Left ventricle myocardium inferior (tissue), 1 donor: ENCODE data around the gene PDZD2. TPM values are rescaled to one million over a fixed set of nuclear protein-coding genes. Genes with fewer than 3 reads are reported as not detected.

Experiments used
- DNase-seq: peaks from one replicate; pipeline ENCODE4 v3.0.0-alpha.2; 2020
- H3K27ac ChIP-seq: fragments of 200-600 bp; replicated peaks from 2 replicates; pipeline ENCODE4 v1.8.0; 2021
- H3K27me3 ChIP-seq: fragments of 200-600 bp; 2 replicates; pipeline ENCODE4 v1.8.0; 2021; ENCODE audit warnings: low read depth
- H3K36me3 ChIP-seq: fragments of 200-600 bp; 2 replicates; pipeline ENCODE4 v1.8.0; 2021
- H3K4me1 ChIP-seq: fragments of 200-600 bp; 2 replicates; pipeline ENCODE4 v1.8.0; 2021
- H3K4me3 ChIP-seq: fragments of 200-600 bp; 2 replicates; pipeline ENCODE4 v1.8.0; 2021; ENCODE audit warnings: mild to moderate bottlenecking, moderate library complexity
- H3K9me3 ChIP-seq: fragments of 200-600 bp; replicated peaks from 2 replicates; pipeline ENCODE4 v1.8.0; 2021
- intact Hi-C: fragments of 100-400 bp; cut with micrococcal nuclease; formaldehyde crosslinking; loops from one replicate; pipeline ENCODE4 v1.11.0; 2022
- total RNA-seq: library from RNA; stranded (reverse); fragmentation: NEBNext Ultra II Directional; extraction: Animal tissue kit (Norgen Biotek cat#: 25700); gene quantifications from one replicate; pipeline ENCODE4 v1.2.1, GENCODE V29; 2021
- TF ChIP-seq, protein P1 (sequence below): fragments of 200-600 bp; IDR thresholded peaks from 2 replicates; pipeline ENCODE4 v1.8.0; 2021; ENCODE audit warnings: antibody characterized with exemption, mild to moderate bottlenecking, borderline replicate concordance
- donor health status: DM: no; HTN: yes; CAD: no; lungs with severe emphysema.

PDZD2 gene
- total RNA-seq, 1 donor from 2014 or later, result 120 TPM

DNA sequence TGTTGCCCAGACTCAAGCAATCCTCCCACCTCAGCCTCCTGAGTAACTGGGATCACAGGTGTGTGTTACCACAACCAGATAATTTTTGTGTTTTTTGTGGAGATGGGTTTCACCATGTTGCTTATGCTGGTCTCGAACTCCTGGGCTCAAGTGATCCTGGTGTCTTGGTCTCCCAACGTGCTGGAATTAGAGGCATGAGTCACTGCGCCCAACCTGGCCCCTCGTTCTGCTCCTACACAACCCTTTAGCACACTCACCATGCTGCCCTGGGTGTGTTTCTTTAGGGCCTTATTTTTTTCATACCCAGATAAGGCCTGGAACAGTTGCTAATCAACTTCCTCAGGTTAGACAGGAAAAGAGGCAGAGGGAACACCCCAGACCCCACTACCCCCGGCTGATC, 2.6 kb downstream of the PDZD2 start:
- intact Hi-C loops, result no loop called here
- peaks cover 96% of the 10 kb centered on the region for H3K4me1 ChIP-seq

DNA sequence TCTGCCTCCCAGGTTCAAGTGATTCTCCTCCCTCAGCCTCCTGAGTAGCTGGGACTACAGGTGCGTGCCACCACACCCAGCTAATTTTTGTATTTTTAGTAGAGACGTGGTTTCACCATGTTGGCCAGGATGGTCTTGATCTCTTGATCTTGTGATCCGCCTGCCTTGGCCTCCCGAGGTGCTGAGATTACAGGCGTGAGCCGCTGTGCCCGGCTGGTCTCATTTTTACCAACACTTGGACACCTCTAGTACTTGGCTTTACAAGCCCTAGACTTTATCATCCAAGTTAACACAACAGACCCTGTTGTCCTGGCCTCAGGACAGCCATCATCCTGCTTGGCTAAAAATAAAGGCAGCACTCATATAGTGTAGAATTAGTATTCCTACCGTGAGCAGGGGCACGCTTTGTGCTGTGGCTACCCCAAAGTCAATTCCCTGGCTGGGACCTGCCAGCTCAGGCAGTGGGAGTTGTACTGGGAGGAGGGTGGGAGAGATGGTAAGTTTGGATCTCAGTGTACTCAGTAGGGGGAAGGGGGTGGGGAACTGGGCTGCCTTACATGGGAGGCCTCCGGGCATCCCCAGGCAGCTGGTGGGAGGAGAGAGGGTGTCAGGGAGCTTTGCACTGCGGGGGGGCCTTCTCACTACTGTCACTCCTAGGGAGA, 6.6 kb downstream of the PDZD2 start:
- peak overlapping the region; percentile 91 for H3K27ac ChIP-seq
- H3K9me3 ChIP-seq, result no peaks in the 10 kb centered on the region
- DNase-seq, result peak; percentile 45
- peak overlapping the region; percentile 11 for H3K4me3 ChIP-seq
- intact Hi-C loops, result no loop called here
- H3K4me1 ChIP-seq, result peaks cover 90% of the 10 kb centered on the region
- H3K36me3 ChIP-seq, result peaks cover 5% of the 10 kb centered on the region
- TF ChIP-seq, protein P1, sequence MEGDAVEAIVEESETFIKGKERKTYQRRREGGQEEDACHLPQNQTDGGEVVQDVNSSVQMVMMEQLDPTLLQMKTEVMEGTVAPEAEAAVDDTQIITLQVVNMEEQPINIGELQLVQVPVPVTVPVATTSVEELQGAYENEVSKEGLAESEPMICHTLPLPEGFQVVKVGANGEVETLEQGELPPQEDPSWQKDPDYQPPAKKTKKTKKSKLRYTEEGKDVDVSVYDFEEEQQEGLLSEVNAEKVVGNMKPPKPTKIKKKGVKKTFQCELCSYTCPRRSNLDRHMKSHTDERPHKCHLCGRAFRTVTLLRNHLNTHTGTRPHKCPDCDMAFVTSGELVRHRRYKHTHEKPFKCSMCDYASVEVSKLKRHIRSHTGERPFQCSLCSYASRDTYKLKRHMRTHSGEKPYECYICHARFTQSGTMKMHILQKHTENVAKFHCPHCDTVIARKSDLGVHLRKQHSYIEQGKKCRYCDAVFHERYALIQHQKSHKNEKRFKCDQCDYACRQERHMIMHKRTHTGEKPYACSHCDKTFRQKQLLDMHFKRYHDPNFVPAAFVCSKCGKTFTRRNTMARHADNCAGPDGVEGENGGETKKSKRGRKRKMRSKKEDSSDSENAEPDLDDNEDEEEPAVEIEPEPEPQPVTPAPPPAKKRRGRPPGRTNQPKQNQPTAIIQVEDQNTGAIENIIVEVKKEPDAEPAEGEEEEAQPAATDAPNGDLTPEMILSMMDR, result no peak
- no peaks in the 10 kb centered on the region for H3K27me3 ChIP-seq

More for the DNA sequence above, 2.6 kb downstream of the PDZD2 start:
- TF ChIP-seq, protein P1, result no peak
- Histone ChIP-seq H3K36me3 (no peaks in the 10 kb centered on the region), H3K9me3 (no peaks in the 10 kb centered on the region), H3K27ac (peak overlapping the region; percentile 91), H3K4me3 (peak overlapping the region; percentile 88), H3K27me3 (no peaks in the 10 kb centered on the region)
- DNase-seq, result no peak

DNA sequence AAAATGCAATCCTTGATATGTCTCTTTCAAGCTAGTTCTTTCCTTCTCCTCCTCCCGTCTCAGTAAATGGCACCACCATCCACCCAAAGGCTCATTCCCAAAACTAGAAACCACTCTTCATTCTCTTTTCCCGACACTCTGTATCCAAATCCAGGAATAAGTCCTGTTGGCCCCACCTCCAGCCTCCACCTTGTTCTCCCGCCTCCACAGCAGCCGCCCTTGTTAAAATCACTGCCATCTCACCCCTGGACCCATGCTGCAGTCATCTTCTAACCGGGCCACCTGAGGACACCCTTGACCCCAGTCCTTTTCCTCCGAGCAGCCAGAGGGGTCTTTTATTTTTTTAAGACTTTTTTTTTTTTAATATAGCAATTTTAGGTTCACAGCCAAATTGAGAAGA, 9.4 kb downstream of the PDZD2 start:
- no peaks in the 10 kb centered on the region for H3K9me3 ChIP-seq
- H3K36me3 ChIP-seq, result peaks cover 5% of the 10 kb centered on the region
- no peak overlapping the region for H3K4me3 ChIP-seq
- DNase-seq, result no peak
- TF ChIP-seq, protein P1, result no peak
- H3K27me3 ChIP-seq, result no peaks in the 10 kb centered on the region
- intact Hi-C loops, result no loop called here
- peak overlapping the region; percentile 35 for H3K27ac ChIP-seq
- peaks cover 79% of the 10 kb centered on the region for H3K4me1 ChIP-seq

DNA sequence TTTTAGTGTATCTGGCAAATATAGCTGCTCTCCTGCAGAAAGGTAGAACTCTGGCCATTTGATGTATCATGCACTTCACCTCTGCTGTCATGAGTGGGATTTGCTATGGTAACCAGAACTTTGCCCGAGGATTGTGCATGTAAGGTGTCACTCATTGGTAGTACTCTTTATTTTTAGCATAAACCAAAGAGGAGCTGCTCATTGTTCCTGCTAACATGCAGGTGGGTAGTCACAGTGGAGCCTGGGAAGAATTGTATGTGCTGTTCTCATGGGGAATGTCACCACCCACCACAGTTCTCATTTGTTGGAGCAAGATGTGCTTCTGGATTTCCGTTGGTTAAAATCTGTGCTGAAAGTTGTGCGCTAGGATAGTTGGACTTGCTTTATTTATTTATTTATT, 12.3 kb downstream of the PDZD2 start:
- peaks cover 74% of the 10 kb centered on the region for H3K4me1 ChIP-seq
- peak overlapping the region; percentile 14 for H3K27ac ChIP-seq
- H3K9me3 ChIP-seq, result no peaks in the 10 kb centered on the region
- H3K27me3 ChIP-seq, result no peaks in the 10 kb centered on the region
- peaks cover 5% of the 10 kb centered on the region for H3K36me3 ChIP-seq
- intact Hi-C loops, result no loop called here
- DNase-seq, result no peak
- TF ChIP-seq, protein P1, result no peak
- H3K4me3 ChIP-seq, result no peak overlapping the region

DNA sequence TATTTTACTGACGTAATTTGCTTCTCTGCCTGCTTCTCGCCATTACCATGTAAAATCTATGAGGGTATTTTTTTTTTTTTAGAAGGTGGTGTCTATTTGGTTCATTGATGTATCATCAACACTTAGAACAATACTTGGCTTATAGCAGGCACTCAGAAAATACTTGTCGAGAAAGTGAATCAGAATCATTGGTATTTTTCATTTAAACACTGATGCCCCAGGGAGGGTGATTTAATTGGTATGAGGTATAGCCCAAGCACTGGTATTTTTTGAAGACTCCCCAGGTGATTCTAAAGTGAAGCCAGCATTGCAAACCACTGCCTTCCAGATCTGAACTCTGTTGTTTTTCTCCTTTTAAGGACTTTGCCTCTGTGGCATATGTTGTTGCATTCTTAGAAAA, 16.6 kb downstream of the PDZD2 start:
- Histone ChIP-seq H3K27me3 (no peaks in the 10 kb centered on the region), H3K4me3 (no peak overlapping the region), H3K27ac (no peak overlapping the region), H3K4me1 (peaks cover 66% of the 10 kb centered on the region), H3K36me3 (no peaks in the 10 kb centered on the region), H3K9me3 (no peaks in the 10 kb centered on the region)
- intact Hi-C loops, result no loop called here
- DNase-seq, result no peak
- TF ChIP-seq, protein P1, result no peak
